Measurements from ENCODE around the gene IDH3B.
A peak's percentile ranks its signal among the peaks of the same experiment; 100 is the strongest.
"Not testable (repeated sequence)": the region's sequence is repeated elsewhere in the genome, so short reads cannot be mapped to it uniquely, and the experiment has no call there.

Gene IDH3B

GRCh38 chr20:2663887-2664719 is at the start of gene IDH3B:
Gene IDH3B, minus strand, starts transcription at chr20:2664216. Its CDS starts 28 bp downstream, at chr20:2664188.
- peak; percentile 97 for DNase-seq

GRCh38 chr20:2713285-2713684 is 49.3 kb upstream of the IDH3B start:
- no peak for DNase-seq

DNA sequence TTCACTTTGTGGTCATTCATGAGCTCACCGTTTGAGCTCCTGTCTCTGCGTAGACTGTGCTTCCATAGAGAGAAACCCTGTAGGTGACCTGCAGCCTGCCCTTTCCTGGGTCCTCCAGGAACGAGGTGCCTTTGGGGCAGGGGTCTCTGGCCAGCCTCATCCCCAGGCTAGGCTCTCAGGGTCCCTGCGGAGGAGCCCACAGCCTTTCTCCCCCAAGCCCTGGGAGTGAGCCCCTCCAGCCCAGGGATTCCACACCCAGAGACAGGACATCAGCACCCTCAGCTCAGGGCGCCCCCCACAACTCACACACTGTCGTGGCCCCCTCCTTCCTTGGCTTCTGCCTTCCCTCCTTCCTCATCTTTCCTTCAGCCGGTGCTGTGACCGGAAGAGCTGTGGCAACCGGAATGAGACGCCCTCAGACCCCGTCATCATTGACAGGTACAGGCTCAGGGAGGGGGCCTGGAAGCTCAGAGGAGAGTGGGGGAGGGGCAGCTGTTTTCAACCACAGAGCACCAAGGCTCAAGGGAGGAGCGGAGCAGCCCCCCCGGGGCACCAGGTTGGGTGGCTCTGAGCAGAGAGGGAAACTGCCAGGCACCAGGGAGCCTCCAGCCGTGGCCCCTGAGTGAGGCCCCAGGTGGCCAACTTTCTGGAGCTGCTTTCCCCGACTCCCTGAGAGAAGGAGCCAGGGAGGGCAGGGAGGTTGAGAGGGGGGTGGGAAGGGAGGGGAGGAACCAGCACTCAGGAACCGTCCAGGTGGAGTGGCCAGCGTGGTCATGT is 45.4 kb upstream of the IDH3B start:
- no peak for DNase-seq

- DNase-seq, result no peak
Observed at GRCh38 chr20:2708665-2709064, 44.6 kb upstream of the IDH3B start.

DNA sequence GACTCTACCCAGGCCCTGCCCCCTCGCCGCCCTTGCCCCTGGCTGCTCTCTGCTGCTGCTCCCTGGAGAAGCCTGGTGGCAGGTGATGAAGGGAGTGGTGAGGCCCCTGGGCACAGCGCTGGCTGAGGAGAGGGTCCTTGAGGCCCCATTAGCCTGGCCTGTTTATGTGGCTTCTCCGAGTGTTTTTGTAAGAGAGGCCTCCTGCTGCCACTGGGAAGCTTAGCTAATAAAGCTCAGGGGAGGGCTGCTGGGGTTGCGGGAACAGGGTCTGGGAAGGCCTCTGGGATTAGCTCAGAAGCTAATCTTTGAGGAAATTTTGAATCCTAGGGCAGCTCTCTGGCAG is 44.0 kb upstream of the IDH3B start:
- no peak for DNase-seq

- no peak for DNase-seq
Observed at GRCh38 chr20:2707353-2708072, 43.5 kb upstream of the IDH3B start.

DNA sequence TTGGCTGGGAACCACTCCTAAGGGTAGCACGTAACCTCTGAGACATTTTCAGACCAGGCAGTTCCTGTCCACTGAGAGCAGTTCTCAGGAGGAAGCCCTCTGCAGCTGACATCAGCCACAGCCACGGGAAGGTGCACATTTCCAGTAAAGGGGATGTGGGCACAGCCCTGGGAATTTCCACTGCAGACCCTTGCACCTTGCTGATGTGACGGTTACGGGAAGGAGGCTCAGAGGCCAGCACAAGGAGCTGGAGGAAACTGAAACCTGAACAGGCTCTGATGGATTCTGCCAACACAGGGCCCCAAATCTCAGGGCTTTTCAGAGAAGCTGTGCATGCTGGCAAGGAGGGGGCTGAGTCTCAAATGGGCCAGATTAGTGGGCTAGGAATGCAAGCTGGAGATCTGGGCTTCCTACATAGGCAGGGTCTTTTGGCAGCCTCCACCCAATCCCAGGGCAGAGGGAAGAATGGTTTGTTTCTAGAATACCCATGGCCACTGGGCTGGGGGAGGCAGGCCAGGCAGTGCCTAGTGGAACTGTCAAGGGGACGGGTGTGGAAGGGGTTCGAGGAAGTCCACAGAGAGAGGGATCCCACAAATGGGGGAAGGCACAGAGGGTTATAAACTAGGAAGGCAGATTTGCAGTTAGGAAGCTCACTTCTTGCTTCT is 42.8 kb upstream of the IDH3B start:
- peak; percentile 18 for DNase-seq

GRCh38 chr20:2705931-2706645 is 42.1 kb upstream of the IDH3B start:
- no peak for DNase-seq

DNA sequence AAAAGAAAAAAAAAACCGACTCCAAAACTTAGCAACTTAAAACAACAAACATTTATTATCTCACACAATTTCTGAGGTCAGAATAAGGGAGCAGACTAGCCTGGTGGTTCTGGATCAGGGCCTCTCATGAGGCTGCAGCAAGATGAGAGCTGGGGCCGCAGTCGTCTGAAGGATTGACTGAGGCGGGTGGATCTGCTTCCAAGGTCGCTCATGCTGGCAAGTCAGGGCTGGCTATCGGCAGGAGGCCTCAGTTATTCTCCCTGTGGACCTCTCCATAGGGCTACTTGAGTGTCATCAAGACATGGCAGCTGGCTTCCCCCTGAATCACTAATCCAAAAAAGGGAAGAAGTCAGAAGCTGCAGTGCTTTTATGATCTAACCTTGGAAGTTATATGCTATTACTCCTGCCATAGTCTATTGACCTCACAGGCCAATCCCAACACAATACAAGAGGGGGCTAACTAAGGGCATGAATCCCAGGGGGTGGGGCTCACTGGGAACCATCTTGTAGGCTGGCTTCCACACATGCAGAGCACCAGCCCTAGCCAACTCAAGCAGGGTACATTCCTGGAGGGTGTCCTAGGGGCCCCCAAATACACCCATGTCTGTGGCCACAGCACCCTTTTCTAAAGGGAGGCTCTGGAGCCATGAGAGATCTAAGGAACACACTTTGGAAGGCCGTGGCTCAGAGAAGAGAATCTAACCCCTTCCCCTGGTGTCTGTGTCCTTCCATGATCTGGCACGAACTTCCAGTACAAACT is 39.9 kb upstream of the IDH3B start:
- no peak for DNase-seq

GRCh38 chr20:2701671-2702081 is 37.7 kb upstream of the IDH3B start:
- DNase-seq, result no peak

DNA sequence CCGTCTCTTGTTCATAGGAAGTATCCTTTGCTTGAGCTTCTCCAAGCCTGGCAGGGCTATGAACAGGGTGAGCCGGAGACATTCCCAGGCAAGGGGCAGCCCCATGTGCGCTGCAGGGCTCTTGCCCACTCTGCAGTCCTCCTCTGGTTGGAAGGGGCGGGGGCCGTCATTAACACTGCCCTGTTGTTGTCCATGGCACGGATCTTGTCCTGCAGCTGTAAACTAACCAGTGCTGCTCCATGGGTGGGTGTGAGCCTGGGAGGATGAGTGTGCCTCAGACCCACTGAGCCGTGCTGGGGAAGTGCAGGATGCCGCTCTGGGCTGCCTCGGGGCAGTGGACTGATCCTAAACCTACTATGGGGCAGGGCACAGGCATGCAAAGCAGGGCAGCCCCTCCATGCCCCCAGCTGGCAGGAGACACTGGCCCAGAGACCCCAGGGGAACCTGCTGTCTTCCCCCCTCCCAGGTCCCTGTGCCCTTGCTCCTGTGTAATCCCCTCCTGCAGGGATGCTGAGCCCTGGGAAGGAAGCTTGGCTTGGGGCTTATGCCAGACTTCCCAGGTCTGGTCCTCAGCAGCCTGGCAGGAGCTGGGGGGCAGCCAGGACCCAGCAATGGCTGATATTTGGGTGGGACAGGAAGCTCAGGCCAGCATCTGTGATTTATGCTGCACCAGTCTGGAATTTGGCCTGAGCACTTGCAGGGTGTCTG is 37.1 kb upstream of the IDH3B start:
- no peak for DNase-seq

DNA sequence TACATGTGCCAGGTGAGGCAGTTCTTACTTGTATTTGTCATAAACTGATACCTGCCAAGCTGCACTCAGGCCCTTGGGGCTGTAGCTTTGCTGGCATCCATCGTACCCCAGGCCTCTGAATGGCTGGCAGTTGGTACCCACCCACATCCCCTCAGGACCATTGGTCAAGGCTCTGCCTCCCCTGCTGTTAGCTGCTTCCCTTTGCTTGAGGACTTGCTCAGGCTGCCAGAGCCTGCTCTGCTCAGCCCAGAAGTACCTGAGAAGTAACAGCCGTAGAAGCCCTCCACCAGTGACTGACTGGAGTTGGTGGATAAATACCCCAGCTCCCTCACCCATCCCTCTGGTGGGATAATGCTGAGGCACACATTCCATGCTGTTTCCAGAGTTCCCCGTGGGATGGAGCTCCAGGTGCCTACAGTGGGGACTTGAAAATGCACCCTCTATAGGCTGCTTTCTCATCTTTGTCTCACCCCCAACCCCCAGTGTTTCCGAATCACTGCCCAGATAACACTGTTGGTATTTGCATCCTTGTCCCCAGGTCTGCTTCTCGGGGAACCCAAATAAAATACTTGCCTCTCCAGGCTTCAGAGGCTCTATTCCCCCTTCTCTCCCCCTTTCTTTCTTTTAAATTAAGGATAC is 35.9 kb upstream of the IDH3B start:
- no peak for DNase-seq

DNA sequence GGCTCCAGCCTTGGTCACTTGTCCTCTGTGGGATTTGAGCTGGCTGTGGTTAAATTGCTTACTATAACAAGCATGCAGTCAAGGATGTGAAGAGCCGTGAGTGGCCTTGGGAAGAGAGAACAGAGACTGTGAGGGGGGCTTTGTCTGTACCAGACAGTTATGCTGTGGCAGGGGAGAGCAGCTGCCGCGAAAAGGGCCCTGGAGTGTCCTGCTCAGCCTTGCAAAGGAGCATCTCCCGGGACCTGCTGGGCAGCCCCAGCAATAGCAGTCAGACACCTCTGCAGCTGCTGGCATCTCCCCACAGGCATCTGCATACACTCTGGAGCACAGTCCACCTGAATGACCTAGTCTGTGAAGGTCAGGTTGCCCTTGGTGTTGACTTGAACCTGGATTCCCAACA is 34.9 kb upstream of the IDH3B start:
- no peak for DNase-seq

DNA sequence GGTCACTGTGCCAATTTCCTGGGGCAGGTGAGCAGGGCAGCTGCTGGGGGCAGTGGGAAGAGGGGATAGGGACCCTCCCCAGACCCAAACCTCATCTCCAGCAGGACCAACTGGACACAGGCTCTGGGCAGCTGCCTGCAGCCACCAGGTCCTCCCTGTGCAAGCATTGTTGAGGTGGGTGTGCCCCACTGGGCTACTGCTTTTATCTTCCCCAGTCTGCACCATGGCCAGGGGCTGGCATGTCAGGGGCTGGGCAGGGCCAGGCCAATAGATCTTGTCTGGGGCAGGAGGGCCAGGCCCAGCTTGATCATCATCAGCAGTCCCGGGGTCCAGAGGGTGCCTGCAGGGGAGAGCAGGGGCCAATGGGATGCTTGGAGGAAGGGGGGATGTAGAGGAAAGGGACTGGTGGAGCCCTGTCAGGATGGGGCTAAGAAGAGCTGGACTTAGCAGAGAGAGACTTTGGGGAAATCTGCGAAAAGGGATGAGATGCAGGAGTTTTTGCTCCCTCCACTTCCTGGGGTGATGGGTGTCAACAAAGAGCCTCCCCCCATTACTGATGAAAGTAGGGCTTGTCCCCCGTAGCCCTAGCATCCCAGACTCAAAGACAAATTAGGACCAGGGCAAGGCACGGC is 34.3 kb upstream of the IDH3B start:
- no peak for DNase-seq

DNA sequence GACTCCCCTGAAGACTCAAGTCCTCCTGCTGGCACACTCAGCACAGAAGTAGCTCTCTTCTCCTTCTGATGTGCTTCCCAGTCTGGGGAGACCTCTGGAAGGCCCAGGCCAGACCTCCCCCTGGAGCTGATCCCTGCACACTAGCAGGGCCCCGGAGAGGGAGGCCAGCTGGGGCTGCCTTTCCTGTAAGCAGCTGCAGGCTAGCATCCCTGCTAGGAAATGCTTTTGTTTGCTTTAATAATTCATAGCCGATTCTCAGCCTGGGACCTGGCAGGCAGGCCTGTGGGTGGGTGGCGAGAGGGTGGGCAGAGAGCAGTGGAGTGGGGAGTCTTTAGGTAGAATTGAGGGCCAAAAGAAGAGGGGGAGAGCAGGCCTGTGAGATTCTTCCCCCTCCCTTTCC is 33.8 kb upstream of the IDH3B start:
- no peak for DNase-seq

DNA sequence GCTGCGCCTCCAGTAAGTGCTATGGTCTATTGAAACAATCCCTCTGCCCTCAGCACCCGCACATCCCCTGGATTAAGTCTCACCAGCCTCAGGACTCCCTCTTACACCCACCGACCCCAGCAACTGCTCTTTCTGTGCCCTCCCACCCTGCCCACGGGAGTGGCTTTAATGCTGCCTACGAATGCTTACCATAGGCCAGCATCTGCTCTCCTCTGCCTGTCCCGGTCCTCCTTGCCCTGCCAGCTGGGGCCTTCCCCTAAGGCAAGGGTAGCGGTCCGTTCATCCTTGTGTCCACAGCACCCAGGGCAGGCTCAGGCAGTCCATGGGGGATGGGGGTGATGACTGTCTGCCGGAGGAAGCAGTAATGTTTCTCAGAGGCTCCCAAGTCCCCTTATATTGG is 32.6 kb upstream of the IDH3B start:
- DNase-seq, result no peak

DNA sequence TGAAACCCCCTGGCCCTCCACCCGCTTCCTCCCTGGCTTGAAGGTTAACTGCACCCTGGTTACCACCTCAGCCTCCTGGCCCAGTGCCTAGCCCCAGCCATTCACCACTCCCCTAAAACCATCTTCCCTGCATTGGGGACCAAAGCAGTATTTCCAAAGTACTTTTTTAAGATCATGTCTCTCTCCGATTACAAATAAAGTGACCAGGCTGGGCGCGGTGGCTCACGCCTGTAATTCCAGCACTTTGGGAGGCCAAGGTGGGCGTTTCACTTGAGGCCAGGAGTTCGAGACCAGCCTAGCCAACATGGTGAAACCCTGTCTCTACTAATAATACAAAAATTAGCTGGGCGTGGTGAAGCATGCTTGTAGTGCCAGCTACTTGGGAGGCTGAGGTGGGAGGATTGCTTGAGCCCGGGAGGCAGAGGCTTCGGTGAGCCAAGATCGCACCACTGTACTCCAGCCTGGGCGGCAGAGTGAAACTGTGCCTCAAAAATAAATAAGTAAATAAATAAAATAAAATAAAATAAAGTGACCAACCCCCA is 32.0 kb upstream of the IDH3B start:
- not testable (repeated sequence) for DNase-seq

DNA sequence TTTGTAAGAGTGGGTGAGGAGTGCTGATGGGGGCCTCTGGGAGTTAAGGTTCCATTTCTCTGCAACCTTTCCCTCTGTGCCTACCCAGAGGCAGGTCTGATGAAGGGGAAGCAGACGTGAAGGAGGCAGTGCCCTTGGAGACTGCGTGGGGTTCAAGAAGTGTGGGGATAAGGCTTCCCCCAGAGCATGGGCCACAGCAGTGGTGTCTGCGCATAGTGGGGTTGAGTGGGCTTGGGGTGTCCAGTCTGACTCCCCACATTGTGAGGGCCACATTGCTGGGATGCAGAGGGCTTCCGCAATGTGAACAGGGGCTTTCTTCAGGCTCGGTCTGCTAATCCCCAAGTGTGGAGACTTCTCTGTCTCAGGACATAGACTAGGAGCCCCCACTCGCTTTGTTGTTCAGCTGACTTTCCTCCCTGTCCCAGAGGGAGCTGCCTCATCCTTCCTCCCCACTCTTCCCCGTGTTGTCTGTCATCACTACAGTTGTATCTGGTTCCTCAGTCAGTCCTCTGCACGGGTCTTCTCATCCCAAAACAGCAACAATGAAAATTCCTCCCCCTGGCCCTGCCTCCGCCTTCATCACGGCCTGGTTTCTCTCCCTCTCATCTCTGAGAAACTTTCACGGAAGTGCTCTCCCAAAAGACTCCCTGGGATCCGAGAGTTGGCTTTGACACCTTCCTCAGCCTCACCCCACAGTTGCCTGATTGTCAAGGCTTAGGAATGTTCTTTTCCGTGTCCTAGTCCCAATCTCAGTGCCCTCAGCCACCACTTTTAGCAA is 31.4 kb upstream of the IDH3B start:
- DNase-seq, result no peak

DNA sequence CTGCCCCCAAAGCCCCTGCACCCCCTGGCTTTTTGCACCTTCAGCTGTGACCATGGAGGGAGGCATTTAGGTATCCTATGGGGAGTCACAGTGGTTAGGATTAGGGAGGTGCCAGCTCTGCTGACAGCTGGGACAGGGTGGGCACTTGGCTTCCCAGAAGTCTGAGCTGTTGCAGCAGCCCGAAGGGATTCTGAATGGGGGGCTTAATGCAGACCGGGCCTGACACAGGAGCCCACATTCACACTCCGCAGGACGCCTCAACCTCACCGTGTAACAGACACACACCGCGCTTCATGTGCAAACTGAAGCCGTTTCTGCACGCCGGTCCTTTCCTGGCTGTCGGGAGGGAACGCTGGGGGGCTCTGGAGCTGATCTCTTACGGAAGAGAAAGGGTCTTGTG is 30.5 kb upstream of the IDH3B start:
- no peak for DNase-seq

All from inflammatory macrophage treated with lipopolysaccharide for 4 hours (primary cell).